ENCODE results near the gene ANXA11.

DNA sequence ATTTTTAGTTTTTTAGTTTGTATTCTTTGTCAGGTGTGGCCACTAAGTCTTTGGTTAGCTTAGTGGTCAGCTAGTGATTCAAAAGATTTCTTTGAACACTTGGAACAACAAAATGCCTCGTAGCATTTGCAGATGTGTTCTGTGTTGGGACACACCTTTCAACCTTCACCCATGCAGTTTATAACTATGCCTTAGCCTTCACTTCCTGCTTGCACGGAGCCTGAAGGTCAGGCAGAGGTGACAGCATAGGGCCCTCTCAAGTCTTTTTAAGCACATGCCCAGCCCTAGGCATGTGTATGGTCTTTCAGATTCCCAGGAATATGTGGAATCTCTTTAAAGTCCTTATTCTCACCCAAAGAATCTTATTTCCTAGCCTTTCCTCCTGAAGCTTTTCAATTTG is 55.2 kb downstream of the ANXA11 start:
- TF ChIP-seq, protein P1, sequence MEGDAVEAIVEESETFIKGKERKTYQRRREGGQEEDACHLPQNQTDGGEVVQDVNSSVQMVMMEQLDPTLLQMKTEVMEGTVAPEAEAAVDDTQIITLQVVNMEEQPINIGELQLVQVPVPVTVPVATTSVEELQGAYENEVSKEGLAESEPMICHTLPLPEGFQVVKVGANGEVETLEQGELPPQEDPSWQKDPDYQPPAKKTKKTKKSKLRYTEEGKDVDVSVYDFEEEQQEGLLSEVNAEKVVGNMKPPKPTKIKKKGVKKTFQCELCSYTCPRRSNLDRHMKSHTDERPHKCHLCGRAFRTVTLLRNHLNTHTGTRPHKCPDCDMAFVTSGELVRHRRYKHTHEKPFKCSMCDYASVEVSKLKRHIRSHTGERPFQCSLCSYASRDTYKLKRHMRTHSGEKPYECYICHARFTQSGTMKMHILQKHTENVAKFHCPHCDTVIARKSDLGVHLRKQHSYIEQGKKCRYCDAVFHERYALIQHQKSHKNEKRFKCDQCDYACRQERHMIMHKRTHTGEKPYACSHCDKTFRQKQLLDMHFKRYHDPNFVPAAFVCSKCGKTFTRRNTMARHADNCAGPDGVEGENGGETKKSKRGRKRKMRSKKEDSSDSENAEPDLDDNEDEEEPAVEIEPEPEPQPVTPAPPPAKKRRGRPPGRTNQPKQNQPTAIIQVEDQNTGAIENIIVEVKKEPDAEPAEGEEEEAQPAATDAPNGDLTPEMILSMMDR (conservative IDR thresholded peaks at IDR 0.05; ENCODE audit: low read length), result no peak
- TF ChIP-seq EZH2phosphoT487 (IDR thresholded peaks at IDR 0.05; ENCODE audit: borderline replicate concordance, low read depth, low read length), result no peak

Data from OCI-LY7 (cell line).